ENCODE results near the gene FNDC8. TPM values are rescaled to one million over a fixed set of nuclear protein-coding genes. Genes with fewer than 3 reads are reported as not detected.

The FNDC8 gene
- polyA plus RNA-seq, 1 experiment: not detected

DNA sequence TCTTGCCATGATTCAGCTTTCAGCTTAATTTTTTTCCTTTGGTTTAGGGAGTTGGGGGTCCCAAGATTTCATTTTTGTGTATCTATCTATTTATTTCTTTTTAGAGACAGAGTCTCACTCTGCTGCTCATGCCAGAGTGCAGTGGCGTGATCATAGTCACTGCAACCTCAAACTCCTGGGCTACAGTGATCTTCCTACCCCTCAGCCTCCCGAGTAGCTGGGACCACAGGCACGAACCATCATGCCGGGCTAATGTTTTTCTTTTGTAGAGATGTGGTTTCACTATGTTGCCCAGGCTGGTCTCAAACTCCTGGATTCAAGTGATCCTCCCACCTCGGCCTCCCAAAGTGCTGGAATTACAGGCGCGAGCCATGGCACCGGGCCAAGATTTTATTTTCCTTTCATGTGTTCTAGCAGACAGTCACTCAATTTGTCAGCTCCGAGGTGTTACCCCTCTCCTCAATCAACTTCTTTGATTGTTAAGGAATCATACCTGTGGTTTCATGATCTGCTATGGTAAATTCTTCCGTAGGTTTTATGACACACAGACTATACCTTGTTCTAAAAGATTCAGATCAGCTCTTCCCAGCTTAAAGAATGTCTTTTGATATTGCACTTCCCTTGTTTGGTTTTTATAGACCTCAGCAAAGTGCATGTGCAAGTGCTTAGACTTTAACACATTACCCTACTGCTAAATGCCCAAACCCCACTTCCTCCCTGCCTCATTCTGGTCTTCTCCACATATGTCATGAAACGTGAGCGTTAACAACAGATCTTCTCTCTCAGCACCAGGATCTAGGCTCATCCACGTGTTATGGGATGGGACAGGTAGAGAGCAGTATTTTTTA, 39.2 kb downstream of the FNDC8 start:
- H3K27me3 ChIP-seq (ENCODE audit: control insufficient read depth, insufficient read depth, low read length): peaks cover 10% of the 10 kb centered on the region
- DNase-seq (ENCODE audit: low read depth, low spot score): no peak
- no peak overlapping the region for H3K4me3 ChIP-seq (ENCODE audit: low read depth, low read length)
- ChIA-PET CTCF (interaction anchor here (1.2 kb wide), 1 partner anchor 587 kb away, joined by 3 read pairs; no protein-coding TSS in a partner anchor), POLR2A (no interaction called here)
- TF ChIP-seq, protein P1, sequence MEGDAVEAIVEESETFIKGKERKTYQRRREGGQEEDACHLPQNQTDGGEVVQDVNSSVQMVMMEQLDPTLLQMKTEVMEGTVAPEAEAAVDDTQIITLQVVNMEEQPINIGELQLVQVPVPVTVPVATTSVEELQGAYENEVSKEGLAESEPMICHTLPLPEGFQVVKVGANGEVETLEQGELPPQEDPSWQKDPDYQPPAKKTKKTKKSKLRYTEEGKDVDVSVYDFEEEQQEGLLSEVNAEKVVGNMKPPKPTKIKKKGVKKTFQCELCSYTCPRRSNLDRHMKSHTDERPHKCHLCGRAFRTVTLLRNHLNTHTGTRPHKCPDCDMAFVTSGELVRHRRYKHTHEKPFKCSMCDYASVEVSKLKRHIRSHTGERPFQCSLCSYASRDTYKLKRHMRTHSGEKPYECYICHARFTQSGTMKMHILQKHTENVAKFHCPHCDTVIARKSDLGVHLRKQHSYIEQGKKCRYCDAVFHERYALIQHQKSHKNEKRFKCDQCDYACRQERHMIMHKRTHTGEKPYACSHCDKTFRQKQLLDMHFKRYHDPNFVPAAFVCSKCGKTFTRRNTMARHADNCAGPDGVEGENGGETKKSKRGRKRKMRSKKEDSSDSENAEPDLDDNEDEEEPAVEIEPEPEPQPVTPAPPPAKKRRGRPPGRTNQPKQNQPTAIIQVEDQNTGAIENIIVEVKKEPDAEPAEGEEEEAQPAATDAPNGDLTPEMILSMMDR (IDR thresholded peaks at IDR 0.05; ENCODE audit: low read depth, low read length): no peak
- no peak overlapping the region for H3K27ac ChIP-seq (ENCODE audit: low read depth, low read length)
- no peaks in the 10 kb centered on the region for H3K9me3 ChIP-seq (ENCODE audit: control insufficient read depth, insufficient read depth, low read length)

DNA sequence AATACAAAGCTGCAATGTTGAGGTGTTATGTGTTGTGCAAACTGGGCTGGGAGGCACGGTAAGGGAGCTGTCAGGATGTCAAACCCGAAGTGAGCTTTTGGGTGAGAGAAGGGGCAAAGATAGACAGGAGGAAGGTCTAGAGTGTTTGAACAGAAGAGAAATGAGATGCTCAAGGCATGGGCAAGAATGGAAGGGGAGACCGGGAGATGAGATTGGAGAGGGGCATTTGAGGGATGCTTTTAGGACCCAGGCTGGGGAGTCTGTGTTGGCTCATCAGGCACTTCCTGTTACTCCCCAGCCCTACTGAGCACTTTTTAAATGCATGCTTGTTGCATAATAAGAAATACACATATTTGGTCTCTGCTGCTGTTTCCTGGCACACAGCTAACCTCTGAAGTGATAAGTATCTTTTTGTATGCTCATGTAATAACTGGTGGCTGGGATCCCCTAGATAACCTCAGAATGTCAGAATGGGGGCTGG, 39.9 kb downstream of the FNDC8 start:
- no peak for DNase-seq (ENCODE audit: low read depth, low spot score)
- peaks cover 10% of the 10 kb centered on the region for H3K27me3 ChIP-seq (ENCODE audit: control insufficient read depth, insufficient read depth, low read length)
- POLR2A ChIA-PET: no interaction called here
- CTCF ChIA-PET: no interaction called here
- H3K9me3 ChIP-seq (ENCODE audit: control insufficient read depth, insufficient read depth, low read length): no peaks in the 10 kb centered on the region
- TF ChIP-seq, protein P1 (IDR thresholded peaks at IDR 0.05; ENCODE audit: low read depth, low read length): no peak
- no peak overlapping the region for H3K4me3 ChIP-seq (ENCODE audit: low read depth, low read length)
- no peak overlapping the region for H3K27ac ChIP-seq (ENCODE audit: low read depth, low read length)

DNA sequence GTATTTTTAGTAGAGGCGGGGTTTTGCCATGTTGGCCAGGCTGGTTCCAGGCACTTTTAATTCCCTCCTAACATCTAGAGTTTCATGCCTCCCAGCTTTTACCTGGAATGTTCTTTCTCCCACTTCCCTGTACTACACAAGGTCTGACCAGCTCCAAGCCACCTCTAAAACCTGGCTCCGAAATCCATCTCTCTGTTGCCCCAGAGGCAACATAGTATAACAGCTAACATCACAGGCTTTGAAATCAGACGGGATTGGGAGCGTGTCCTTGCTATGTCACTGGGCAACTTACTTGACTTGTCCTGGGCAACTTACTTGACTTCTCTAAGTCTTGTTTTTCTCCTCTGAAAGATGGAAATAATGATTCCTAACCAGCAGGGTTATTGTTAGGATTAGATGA, 41.3 kb downstream of the FNDC8 start:
- TF ChIP-seq, protein P1 (IDR thresholded peaks at IDR 0.05; ENCODE audit: low read depth, low read length): no peak
- H3K27ac ChIP-seq (ENCODE audit: low read depth, low read length): no peak overlapping the region
- POLR2A ChIA-PET: no interaction called here
- CTCF ChIA-PET: no interaction called here
- no peak overlapping the region for H3K4me3 ChIP-seq (ENCODE audit: low read depth, low read length)
- peaks cover 10% of the 10 kb centered on the region for H3K27me3 ChIP-seq (ENCODE audit: control insufficient read depth, insufficient read depth, low read length)
- DNase-seq (ENCODE audit: low read depth, low spot score): no peak
- H3K9me3 ChIP-seq (ENCODE audit: control insufficient read depth, insufficient read depth, low read length): no peaks in the 10 kb centered on the region

DNA sequence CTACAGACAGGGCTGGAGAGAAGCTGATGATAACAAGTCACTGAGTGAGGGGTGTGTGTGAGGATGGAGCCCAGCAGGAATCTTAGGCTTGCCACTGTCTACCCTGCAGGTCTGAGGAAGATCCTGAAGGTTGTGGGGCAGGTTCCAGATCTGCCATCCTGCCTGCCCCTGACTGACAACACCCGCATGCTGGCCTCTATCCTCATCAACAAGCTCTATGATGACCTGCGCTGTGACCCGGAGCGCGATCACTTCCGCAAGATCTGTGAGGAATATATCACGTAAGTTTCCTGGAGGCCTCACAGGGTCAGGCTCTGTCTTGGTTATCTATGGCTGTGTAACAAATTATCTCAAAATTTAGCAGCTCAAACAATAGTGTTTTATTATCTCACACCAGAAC, 42.5 kb downstream of the FNDC8 start:
- Histone ChIP-seq H3K4me3 (ENCODE audit: low read depth, low read length) (no peak overlapping the region), H3K9me3 (ENCODE audit: control insufficient read depth, insufficient read depth, low read length) (no peaks in the 10 kb centered on the region), H3K27me3 (ENCODE audit: control insufficient read depth, insufficient read depth, low read length) (peaks cover 10% of the 10 kb centered on the region), H3K27ac (ENCODE audit: low read depth, low read length) (no peak overlapping the region)
- no peak for DNase-seq (ENCODE audit: low read depth, low spot score)
- POLR2A ChIA-PET: no interaction called here
- TF ChIP-seq, protein P1 (IDR thresholded peaks at IDR 0.05; ENCODE audit: low read depth, low read length): no peak
- CTCF ChIA-PET: interaction anchor here (0.6 to 1.4 kb wide), 2 partner anchors 211 to 374 kb away, joined by 3 read pairs; partner anchors contain the start of gene SLFN12L

DNA sequence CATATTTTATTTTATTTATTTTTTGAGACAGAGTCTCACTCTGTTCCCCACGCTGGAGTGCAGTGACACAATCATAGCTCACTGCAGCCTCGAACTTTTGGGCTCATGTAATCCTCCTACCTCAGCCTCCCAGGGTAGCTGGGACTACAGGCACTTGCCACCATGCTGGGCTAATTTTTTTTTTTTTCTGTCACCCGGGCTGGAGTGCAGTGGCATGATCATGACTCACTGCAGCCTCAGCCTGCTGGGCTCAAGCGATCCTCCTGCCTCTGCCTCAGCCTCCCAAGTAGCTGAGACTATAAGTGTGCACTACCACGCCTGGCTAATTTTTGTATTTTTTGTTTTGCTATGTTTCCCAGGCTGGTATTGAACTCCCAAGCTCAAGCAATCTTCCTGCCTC, 43.3 kb downstream of the FNDC8 start:
- CTCF ChIA-PET: interaction anchor here (0.7 to 1.5 kb wide), 3 partner anchors 23 to 373 kb away, joined by 3 read pairs; partner anchors contain the start of genes NLE1 and SLFN12L
- TF ChIP-seq, protein P1 (IDR thresholded peaks at IDR 0.05; ENCODE audit: low read depth, low read length): no peak
- H3K9me3 ChIP-seq (ENCODE audit: control insufficient read depth, insufficient read depth, low read length): no peaks in the 10 kb centered on the region
- no peak overlapping the region for H3K4me3 ChIP-seq (ENCODE audit: low read depth, low read length)
- H3K27me3 ChIP-seq (ENCODE audit: control insufficient read depth, insufficient read depth, low read length): peaks cover 10% of the 10 kb centered on the region
- H3K27ac ChIP-seq (ENCODE audit: low read depth, low read length): no peak overlapping the region
- DNase-seq (ENCODE audit: low read depth, low spot score): no peak
- POLR2A ChIA-PET: no interaction called here

All from AG04450 (cell line).